Adipocyte (in vitro differentiated cells): ENCODE results near the gene KDM4F.
A peak's percentile ranks its signal among the peaks of the same experiment; 100 is the strongest.
"Not testable (repeated sequence)": the region's sequence is repeated elsewhere in the genome, so short reads cannot be mapped to it uniquely, and the experiment has no call there.

Source experiments
- DNase-seq: peaks from one replicate; pipeline ENCODE4 v3.0.0-alpha.2; 2015; ENCODE audit warnings: low read depth
- H3K27me3 ChIP-seq: replicated peaks from 2 replicates; pipeline ENCODE4 v1.7.0; 2013; ENCODE audit warnings: mild to moderate bottlenecking, low read length, moderate library complexity; ENCODE audit not compliant: control insufficient read depth, insufficient read depth
- H3K36me3 ChIP-seq: 2 replicates; pipeline ENCODE4 v1.7.0; 2013; ENCODE audit warnings: low read length, mild to moderate bottlenecking, moderate library complexity; ENCODE audit not compliant: control insufficient read depth, insufficient read depth, severe bottlenecking
- H3K4me1 ChIP-seq: 2 replicates; pipeline ENCODE4 v1.7.0; 2013; ENCODE audit warnings: mild to moderate bottlenecking, low read length, moderate library complexity; ENCODE audit not compliant: control insufficient read depth, insufficient read depth
- H3K4me3 ChIP-seq: 2 replicates; pipeline ENCODE4 v1.7.0; 2013; ENCODE audit warnings: mild to moderate bottlenecking, low read length, moderate library complexity
- H3K9ac ChIP-seq: 2 replicates; pipeline ENCODE4 v1.7.0; 2013; ENCODE audit warnings: mild to moderate bottlenecking, low read length, moderate library complexity
- H3K9me3 ChIP-seq: 2 replicates; pipeline ENCODE4 v1.7.0; 2013; ENCODE audit warnings: mild to moderate bottlenecking, low read length, moderate library complexity; ENCODE audit not compliant: control insufficient read depth

The KDM4F gene

GRCh38 chr11:95049122-95049521 lies at the start of gene KDM4F:
Gene KDM4F (plus strand): TSS chr11:95049422.
- not testable (repeated sequence) for DNase-seq, H3K4me1 ChIP-seq, H3K4me3 ChIP-seq, H3K9ac ChIP-seq, H3K9me3 ChIP-seq, H3K36me3 ChIP-seq
- H3K27me3 ChIP-seq, result peaks cover 30% of the 10 kb centered on the region

- DNase-seq, result no peak
- no peaks in the 10 kb centered on the region for H3K36me3 ChIP-seq
- no peaks in the 10 kb centered on the region for H3K27me3 ChIP-seq
- H3K4me1 ChIP-seq, result no peaks in the 10 kb centered on the region
- H3K9me3 ChIP-seq, result peaks cover 9% of the 10 kb centered on the region
- no peak overlapping the region for H3K9ac ChIP-seq
- no peak overlapping the region for H3K4me3 ChIP-seq
Observed at GRCh38 chr11:95003716-95004115, 45.5 kb upstream of the KDM4F start.

- Histone ChIP-seq H3K36me3 (no peaks in the 10 kb centered on the region), H3K9me3 (peaks cover 10% of the 10 kb centered on the region), H3K4me1 (no peaks in the 10 kb centered on the region), H3K27me3 (no peaks in the 10 kb centered on the region), H3K4me3 (no peak overlapping the region), H3K9ac (no peak overlapping the region)
- DNase-seq, result no peak
Observed at GRCh38 chr11:95005642-95006041, 43.6 kb upstream of the KDM4F start.

- no peak overlapping the region for H3K4me3 ChIP-seq
- DNase-seq, result no peak
- no peaks in the 10 kb centered on the region for H3K36me3 ChIP-seq
- H3K4me1 ChIP-seq, result no peaks in the 10 kb centered on the region
- no peak overlapping the region for H3K9ac ChIP-seq
- H3K27me3 ChIP-seq, result peaks cover 6% of the 10 kb centered on the region
- H3K9me3 ChIP-seq, result peaks cover 10% of the 10 kb centered on the region
Observed at GRCh38 chr11:95011376-95011775, 37.8 kb upstream of the KDM4F start.

- no peak for DNase-seq
- Histone ChIP-seq H3K27me3 (peaks cover 6% of the 10 kb centered on the region), H3K4me3 (no peak overlapping the region), H3K36me3 (no peaks in the 10 kb centered on the region), H3K9me3 (no peaks in the 10 kb centered on the region), H3K4me1 (no peaks in the 10 kb centered on the region), H3K9ac (no peak overlapping the region)
Observed at GRCh38 chr11:95014184-95014821, 34.9 kb upstream of the KDM4F start.

- DNase-seq, result peak; percentile 1
- no peak overlapping the region for H3K9ac ChIP-seq
- H3K36me3 ChIP-seq, result no peaks in the 10 kb centered on the region
- H3K27me3 ChIP-seq, result peaks cover 6% of the 10 kb centered on the region
- H3K4me1 ChIP-seq, result no peaks in the 10 kb centered on the region
- H3K9me3 ChIP-seq, result no peaks in the 10 kb centered on the region
- H3K4me3 ChIP-seq, result no peak overlapping the region
Observed at GRCh38 chr11:95016139-95016538, 33.1 kb upstream of the KDM4F start.

- H3K4me3 ChIP-seq, H3K36me3 ChIP-seq, H3K9me3 ChIP-seq, H3K4me1 ChIP-seq, H3K9ac ChIP-seq, DNase-seq, H3K27me3 ChIP-seq: not testable (repeated sequence)
Observed at GRCh38 chr11:95021468-95021867, 27.8 kb upstream of the KDM4F start.

GRCh38 chr11:95024958-95025357 lies 24.3 kb upstream of the KDM4F start, which contains the start of gene KDM4E:
Gene KDM4E (plus strand): TSS chr11:95025258. CDS start chr11:95025558, 300 bp downstream.
- Histone ChIP-seq H3K4me3 (no peak within 1 kb of the TSS), H3K9ac (no peak within 1 kb of the TSS), H3K27me3 (no peaks in the 10 kb centered on the region), H3K36me3 (no peaks in the 10 kb centered on the region), H3K4me1 (no peaks in the 10 kb centered on the region), H3K9me3 (no peaks in the 10 kb centered on the region)
- DNase-seq, result no peak

GRCh38 chr11:95025594-95025993 lies 23.6 kb upstream of the KDM4F start:
- H3K9me3 ChIP-seq, H3K4me3 ChIP-seq, DNase-seq, H3K9ac ChIP-seq, H3K27me3 ChIP-seq, H3K36me3 ChIP-seq, H3K4me1 ChIP-seq: not testable (repeated sequence)

- Histone ChIP-seq H3K27me3 (no peaks in the 10 kb centered on the region), H3K9me3 (no peaks in the 10 kb centered on the region), H3K9ac (no peak overlapping the region), H3K4me3 (no peak overlapping the region), H3K36me3 (no peaks in the 10 kb centered on the region), H3K4me1 (no peaks in the 10 kb centered on the region)
- DNase-seq, result no peak
Observed at GRCh38 chr11:95028357-95028756, 20.9 kb upstream of the KDM4F start.

- Histone ChIP-seq H3K9me3 (no peaks in the 10 kb centered on the region), H3K4me1 (no peaks in the 10 kb centered on the region), H3K36me3 (no peaks in the 10 kb centered on the region), H3K9ac (no peak overlapping the region), H3K4me3 (no peak overlapping the region), H3K27me3 (no peaks in the 10 kb centered on the region)
- no peak for DNase-seq
Observed at GRCh38 chr11:95033051-95033450, 16.2 kb upstream of the KDM4F start.

GRCh38 chr11:95035316-95035715 lies 13.9 kb upstream of the KDM4F start:
- no peak for DNase-seq
- Histone ChIP-seq H3K9me3 (no peaks in the 10 kb centered on the region), H3K4me3 (no peak overlapping the region), H3K4me1 (no peaks in the 10 kb centered on the region), H3K27me3 (peaks cover under 1% of the 10 kb centered on the region), H3K36me3 (no peaks in the 10 kb centered on the region), H3K9ac (no peak overlapping the region)
